HG03064 (cell line): ENCODE data around the gene MOB1B.
A peak's percentile ranks its signal among the peaks of the same experiment; 100 is the strongest.

ENCODE experiments used
- ATAC-seq: cut with Tn5 transposase; IDR thresholded peaks from one replicate; pipeline ENCODE4 v1.9.1; 2021; ENCODE audit warnings: low read depth; ENCODE audit not compliant: unreplicated experiment

The MOB1B gene

DNA sequence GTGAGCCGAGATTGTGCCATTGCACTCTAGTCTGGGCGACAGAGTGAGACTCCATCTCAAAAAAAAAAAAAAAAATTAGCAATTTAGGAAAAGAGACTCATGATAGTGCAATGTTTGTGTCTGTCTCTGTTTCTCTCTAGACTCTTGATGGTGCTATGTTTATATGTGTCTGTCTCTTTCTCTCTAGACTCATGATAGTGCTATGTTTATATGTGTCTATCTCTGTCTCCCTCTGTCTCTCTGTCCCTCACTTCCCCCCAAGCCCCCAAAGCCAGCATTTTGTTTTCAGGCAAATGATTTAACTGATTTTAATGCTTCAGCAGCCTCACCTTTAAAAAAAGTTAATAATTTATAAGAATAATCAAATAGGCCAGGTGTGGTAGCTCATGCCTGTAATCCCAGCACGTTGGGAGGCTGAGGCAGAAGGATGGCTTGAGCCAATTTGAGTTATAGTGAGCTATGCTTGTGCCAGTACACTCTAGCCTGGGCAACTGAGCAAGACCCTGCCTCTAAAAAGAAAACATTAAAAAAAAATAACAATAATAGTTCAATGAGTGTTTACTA lies 6.9 kb downstream of the MOB1B start:
- ATAC-seq = no peak

DNA sequence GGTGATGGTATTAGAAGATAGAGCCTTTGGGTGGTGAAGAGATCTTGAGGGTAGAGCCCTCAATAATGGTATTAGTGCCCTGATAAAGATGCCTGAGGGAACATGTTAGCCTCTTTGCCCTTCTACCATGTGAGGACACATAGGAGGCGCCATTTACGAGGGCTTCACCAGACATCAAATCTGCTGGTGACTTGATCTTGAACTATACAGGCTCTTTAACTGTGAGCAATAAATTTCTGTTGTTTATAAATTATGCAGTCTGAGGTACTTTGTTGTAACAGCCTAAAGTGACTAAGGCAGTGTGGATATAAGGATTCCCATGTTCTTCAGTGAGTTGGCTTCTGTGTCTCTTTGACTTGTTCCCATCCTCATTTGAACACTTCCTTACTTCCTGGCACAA lies 11.8 kb downstream of the MOB1B start:
- ATAC-seq = no peak

- ATAC-seq = no peak
Observed at GRCh38 chr4:70914631-70915030, 12.5 kb downstream of the MOB1B start.

- no peak for ATAC-seq
Observed at GRCh38 chr4:70915036-70915815, 13.1 kb downstream of the MOB1B start.

- no peak for ATAC-seq
Observed at GRCh38 chr4:70915874-70916559, 13.8 kb downstream of the MOB1B start.

DNA sequence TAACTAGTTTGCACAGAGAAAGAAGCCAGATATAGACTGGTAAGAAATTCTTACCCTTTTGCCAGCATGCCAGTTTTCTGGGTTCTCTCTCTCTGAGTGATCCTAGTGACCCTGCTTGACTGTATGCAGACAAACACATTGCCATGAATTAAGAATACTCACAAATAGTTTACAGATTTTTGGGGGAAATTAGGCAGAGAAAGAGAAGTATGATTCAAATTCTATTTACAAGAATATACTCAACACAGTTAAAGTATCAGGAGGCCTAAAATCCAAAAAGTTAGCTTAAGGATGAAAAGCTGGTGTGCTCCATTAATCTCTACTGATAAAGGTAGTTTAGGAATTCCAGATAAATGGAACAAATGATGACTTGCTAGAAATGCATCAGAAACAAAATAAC lies 18.4 kb downstream of the MOB1B start:
- no peak for ATAC-seq

DNA sequence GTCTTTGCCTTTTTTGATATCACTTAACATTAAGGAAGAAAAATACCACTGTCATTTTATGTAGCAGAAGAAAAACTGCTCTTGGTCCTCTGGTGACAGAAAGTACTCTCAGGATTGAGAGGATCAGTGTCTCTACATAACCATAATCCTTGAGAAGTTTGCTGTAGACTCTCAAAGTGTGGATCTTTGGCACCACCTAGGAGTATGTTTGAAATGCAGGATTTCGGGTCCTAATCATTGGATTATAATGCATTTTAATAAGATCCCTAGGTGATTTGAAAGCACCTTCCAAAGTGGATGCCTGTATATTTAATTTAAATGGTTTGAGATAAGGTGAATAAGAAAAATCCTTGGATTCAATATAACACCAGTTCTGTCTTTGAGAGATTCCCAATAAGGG lies 23.2 kb downstream of the MOB1B start:
- no peak for ATAC-seq

DNA sequence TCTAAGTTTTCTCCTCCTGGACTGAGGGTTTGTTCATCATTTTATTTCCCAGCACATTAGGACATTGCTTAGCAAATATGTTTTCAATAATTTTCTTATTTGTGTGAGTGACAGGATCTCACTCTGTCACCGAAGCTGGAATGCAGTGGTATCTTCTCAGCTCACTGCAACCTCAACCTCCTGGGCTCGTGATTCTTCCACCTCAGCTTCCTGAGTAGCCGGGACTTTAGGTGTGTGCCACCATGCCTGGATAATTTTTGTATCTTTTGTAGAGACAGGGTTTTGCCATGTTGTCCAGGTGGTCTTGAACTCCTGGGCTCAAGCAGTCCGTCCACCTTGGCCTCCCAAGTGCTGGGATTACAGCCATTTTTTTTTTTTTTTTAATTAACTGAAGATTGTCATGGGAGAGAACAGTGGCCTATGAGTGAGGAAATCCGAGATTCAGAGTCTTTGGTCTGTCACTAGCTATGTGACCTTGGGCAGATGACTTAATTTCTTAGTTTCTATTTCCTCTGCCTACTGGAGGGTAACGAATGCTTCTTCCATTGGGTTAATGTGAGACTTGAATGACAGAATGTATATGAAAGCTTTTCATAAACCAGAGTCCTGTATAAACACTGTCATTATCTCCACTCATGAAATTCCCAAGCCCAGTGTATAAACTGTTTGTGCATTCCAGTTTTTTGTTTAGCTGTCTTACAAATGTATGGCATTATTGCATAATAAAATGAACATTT lies 23.9 kb downstream of the MOB1B start:
- peak; percentile 83 for ATAC-seq

- no peak for ATAC-seq
Observed at GRCh38 chr4:70927502-70928137, 25.5 kb downstream of the MOB1B start.

- ATAC-seq = no peak
Observed at GRCh38 chr4:70930530-70931256, 28.5 kb downstream of the MOB1B start.

DNA sequence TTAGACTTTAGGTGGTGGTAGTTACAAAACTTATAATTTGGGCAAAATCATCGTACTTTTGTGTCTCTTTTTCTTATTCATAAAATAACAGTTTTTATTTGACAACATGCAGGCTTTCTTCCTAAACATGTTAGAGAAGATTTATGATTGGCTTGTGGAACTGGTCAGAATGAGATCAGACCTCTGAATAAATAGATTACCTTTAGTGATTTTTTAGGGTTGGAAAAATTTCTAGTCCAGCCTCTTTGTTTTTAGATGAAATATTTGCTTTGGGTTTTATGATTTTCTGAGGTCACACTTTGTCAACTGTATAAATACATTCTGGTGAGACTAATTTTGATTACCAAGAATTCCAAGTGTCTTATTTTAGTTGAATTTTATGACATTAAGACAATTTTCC lies 29.2 kb downstream of the MOB1B start:
- no peak for ATAC-seq

- ATAC-seq = no peak
Observed at GRCh38 chr4:70932984-70933383, 30.8 kb downstream of the MOB1B start.

DNA sequence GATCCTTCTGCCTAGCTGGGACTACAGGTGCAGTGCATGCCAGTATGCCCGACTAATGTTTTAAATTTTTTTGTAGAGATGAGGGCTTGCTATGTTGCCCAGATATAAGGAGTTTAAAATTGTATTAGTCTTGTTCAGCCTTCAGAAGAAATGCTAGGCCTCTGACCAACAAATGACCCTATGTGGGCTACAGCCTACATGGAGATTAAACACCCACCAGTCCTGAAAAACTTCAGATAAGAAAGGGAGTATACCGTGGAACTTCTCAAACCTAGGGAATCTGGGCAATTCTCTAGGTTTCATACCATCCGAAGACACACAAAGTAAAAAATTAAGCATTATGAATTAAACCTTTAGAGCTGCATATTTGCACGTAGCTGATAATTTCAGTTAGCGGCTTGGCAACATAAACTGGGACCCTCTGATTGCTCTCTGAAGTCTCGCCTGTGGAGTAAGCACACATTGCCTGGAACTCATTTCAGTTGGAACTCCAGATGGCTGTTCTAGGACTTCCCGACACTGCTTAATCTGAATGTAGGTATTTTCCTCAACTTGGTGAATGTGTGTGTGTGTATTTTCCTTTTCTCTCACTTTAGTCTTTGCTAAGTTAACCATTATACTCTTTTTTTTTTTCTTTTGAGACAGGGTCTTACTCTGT lies 33.0 kb downstream of the MOB1B start:
- ATAC-seq = no peak

GRCh38 chr4:70936200-70936787 lies 34.1 kb downstream of the MOB1B start:
- no peak for ATAC-seq

DNA sequence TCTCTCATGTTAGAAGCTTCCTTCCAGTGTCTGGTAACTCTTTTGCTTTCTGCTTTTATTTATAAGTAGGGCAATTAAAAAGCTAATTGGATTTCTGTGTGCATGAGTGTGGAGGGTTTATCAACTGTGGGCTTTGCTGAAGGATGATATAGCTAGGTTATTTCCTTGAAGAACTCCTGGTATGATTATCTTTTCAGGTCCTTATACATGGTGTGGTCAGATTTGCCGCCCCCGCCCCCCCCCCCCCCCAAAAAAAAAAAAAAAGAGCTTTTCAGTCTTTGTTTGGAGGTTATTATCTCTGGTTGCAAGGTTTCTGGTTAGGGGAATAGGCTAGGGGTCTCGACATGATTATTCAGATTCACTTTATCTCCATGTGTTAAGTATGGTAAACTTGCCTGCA lies 35.9 kb downstream of the MOB1B start:
- no peak for ATAC-seq

GRCh38 chr4:70940134-70940533 lies 38.0 kb downstream of the MOB1B start:
- no peak for ATAC-seq

DNA sequence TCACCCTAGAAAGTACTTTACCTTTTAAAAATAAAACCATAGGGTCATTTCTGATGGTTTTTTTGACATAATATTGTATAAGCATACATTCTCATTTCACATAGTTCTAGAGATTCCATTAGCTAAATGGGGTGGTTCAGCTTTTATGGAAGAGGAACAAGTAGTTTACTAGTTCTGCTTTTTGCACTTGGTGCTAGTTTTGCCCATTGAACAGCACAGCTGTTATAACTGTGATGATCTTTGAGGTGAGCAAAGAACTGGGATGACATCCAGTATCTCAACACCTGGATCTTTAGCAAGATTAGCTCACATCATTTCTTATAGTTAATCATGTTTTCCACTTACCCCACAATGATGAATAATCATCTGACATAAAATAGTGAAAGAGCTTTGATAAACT lies 40.9 kb downstream of the MOB1B start:
- ATAC-seq = peak; percentile 71

DNA sequence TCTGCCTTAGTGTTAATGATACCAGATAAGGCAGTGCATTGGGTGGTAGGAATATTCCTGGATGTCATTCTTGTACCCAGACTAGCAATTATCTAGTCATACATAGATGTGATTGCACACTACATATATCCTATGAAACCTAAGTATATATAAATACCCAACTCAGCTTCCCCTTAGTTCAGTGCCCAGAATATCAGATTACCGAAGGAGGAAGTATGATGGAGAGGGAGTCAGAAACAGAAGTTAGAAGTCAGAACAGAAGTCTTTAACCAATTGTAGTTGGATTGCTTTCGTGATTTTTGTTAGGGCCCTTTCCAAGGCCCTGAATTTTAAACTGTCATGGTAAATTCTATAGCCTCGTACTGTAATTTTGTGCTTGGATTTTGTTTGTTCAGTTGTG lies 42.9 kb downstream of the MOB1B start:
- no peak for ATAC-seq

DNA sequence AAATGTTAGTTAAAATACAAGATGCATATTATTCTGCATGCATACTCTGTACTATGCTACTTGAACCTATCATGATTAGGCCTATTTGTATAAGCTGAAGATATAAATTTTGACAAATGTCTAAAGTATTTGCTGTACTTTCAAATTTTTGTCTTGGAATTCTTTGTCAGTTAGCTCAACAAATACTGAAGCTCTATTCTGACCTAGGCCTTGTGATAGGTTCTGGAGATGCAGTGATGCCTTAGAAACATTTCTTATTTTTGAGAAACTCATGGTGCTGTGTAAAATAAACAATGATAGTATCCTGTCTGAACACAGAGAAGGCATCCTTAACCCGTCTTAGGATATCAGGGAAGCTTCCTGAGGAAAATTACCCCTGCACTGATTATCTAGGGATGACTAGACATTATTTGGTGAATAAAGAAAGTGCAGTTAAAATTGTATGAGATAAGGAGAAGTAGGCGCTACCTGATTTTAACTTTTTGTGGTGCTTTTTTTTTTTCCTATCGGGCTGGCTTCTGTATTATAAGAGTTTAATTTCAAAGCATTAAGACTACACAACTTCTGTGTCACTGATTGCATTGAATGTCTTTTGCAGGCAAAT lies 43.4 kb downstream of the MOB1B start:
- no peak for ATAC-seq
